8988T (cell line): ENCODE measurements around the gene SEL1L3.

ENCODE experiments used
- DNase-seq: peaks from one replicate; pipeline ENCODE4 v3.0.0; 2011

Gene SEL1L3

DNA sequence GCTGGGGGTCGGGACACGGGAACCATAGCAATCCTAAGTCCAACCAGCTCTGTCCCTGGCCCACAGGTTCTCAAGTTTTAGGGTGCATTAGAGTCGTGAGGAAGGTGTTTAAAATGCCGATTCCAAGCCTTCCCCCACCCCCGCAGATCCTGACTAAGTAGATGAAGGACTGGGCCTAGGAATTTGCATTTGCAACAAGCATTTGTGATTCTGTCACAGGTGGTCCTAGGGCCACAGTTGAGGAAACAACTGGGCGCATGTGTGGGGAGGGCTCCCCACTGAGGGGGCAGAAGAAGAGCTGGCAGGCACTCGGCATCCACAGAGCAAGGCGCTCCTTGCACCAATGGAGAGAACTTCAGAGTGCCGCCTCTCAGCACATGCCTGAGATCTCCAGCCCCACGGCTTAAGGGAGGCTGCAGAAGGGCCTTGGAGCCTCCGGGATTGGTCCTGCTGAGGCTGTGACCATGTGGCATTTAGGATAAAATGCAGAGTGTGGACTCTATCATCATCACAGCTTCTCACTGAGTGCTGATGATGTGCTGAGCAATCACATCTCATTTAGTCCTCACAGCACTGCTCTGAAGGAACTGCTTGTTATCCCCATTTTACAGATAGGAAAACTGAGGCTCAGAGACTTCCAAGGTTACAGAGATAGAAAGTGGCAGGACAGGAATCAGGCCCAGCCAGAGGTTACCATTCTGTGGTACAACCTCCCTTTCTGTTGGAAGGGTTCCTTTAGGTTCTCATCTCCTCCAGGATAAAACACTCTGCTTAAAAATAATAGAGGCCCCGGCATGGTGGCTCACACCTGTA lies 16.7 kb downstream of the SEL1L3 start:
- no peak for DNase-seq

DNA sequence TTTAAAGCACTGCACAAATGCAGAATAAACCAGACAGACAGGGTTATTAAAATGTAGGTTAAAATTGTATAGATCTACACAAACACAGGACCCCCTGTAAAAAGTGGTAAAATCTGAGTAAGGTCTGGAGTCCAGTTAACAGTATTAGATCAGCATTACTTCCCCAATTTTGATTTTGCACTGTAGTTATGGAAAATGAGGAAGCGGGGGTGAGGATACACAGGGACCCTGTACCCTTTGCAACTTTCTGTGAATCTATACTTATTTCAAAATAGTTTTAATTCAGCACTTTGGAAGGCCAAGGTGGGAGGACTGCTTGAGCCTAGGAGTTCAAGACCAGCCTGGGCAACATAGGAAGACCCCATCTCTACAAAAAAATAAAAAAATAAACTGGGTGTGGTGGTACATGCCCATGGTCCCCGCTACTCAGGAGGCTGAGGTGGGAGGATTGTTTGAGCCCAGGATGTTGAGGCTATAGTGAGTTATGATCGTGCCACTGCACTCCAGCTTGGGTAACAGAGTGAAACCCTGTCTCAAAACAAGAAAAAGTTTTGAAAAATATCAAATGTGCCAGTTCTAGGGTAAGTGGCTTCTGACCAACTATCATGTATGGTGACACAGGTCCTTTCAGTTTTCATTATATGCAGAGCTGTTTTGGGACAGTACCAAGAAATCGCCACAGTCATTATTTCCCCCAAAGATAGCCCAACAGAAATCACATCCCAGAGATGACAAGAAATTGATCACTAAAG lies 17.7 kb downstream of the SEL1L3 start:
- DNase-seq, result no peak

DNA sequence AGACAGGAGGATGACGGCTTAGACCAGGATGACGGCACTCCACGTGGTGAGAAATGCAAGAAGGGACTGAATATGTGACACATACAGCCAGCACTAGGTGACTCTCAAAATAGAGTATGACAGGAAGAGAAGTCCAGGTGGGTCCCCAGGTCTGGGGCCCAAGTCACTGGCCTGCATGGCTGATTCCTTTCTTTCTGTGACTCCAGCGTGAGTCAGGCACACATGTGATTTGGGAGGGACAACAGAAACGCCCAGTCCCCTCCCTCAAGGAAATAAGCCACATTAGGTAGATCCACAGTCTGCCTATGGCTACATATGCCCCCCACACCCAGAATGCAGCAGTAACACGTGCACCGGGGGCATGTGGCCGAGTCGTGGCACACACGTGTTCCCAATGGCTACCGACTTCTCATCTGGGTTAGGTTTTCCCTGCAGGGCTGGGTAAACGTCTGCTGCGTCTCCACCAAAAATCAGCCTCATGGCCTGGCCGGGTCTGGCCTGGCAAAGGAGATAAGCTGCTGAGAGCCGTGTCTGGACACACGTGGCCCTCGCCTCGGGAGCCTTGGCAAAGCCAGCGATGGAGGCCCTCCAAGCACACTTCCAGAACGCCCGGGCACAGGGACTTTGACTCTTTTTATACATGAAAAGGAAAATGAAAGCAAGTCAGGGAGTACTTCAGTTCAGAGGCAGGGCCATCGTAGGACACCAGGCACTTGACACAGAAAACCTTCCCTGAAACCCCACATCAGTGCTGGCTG lies 19.3 kb downstream of the SEL1L3 start:
- DNase-seq, result no peak

DNA sequence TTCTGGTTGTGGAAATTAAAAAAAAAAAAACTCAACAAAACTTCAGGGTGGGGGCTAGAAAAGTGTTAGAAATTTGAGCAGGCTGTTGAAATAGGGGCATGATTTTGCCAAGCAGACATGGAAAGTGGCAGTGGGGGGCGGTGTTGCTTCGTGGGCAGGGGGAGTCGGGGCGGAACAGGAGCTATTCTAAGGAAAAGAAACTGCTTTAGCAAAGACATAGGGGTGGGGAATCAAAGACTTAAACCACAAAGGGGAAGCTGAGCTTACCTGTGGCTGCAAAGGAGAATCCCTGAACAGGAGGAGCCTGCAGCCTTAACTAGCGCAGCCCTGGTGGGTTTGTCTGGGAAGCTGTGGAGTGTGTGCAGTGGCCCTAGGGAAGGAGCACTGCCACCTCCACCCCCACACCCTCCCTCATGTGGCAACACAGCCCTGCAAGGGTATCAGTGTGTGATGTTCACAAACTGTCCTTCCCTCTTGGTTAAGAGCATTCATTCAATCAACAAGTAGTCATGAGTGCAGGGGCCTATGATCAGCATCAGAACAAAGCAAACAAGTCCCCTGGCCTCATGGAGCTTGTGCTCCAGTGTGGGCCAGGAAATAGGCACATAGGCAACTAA lies 20.5 kb downstream of the SEL1L3 start:
- no peak for DNase-seq

DNA sequence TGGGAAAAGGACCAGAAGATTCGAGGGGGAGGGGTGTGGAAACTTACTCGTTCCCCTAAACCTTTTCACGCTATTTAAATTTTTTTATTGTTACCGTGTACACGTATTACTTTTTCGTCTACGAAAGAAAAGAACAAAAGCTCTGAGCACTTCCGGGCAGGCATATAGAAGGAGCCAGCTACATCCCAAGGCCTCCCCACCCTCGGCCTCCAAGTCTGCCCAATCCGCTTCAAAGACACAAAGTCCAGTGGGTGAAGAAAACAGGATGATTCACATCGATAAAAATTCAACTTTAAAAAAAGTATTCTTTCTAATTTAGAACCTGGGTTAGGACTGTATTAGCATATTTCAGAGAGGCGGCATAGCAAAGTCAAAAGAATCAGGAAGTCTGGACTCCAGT lies 23.1 kb downstream of the SEL1L3 start:
- no peak for DNase-seq

DNA sequence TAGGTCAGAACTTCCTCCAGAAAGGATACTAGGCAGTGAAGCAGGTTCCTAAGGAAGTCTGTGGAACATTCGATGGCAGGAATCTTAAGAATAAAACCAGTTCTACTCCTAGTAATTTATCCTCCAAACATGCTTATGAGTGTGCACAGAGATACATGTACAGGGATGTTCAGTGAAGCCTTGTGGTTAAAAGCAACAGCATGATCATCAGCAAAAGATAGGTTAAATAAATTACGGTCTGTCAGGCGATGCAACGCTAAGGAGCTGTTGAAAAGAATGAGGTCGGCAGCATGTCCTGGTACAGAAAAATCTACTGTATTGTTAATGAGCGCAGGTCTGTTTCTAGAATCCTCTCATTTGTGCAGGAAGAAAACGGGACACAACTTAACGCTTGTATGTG lies 23.6 kb downstream of the SEL1L3 start:
- DNase-seq, result no peak

DNA sequence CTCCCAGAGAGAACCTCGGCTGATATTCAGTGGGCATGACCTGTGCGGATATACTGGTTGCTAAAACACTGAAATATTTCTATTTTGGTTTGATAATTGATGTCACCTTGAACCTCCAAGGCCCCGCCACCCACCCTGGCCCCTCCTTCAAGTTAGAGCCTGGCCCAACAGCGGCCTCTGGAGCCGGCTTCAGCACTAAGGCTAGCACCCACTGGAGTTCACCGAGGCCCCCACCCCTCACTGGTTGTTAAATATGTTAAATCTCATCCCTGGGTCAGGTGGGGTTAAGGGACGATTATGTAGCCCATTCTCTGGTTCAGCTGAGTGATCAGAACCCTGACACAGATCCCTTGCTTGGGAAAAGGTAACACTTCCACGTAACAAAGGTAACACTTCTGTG lies 24.3 kb downstream of the SEL1L3 start:
- no peak for DNase-seq

DNA sequence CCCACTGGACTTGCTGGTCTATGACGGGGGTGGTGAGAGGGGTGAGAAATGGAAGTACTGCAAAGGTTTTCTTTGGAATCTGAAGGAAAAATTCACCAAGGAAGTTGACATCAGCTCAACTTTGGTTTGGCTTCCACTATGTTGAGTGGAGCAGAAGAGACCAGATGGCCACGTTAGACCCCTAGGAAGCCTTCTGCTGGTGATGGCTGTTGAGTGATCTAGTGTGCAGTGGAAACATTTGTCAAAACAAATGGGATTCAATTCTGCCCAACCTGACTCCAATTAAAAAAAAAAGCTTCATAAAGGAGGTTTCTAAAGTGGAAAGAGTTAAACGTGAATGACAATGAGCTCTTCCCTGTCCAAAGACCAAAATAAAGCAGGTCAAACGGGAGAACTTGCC lies 25.7 kb downstream of the SEL1L3 start:
- DNase-seq, result no peak

DNA sequence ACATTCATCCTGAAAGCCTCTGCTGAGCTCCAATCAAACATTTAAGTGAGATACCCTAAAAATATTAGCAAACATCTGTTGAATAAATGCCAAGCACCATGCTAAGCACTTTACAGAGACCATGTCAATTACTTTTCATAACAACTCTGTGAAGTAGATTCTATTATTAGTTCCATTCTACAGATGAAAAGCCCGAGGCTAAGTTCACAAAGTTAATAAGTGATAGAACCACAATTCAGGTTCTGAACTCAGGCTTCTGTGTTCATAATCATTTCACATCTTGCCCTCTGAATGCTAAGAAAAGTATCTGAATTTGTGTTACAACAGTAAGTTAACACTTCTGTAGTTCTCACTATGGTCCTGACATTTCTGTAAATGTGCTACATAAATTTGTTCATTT lies 27.4 kb downstream of the SEL1L3 start:
- no peak for DNase-seq

DNA sequence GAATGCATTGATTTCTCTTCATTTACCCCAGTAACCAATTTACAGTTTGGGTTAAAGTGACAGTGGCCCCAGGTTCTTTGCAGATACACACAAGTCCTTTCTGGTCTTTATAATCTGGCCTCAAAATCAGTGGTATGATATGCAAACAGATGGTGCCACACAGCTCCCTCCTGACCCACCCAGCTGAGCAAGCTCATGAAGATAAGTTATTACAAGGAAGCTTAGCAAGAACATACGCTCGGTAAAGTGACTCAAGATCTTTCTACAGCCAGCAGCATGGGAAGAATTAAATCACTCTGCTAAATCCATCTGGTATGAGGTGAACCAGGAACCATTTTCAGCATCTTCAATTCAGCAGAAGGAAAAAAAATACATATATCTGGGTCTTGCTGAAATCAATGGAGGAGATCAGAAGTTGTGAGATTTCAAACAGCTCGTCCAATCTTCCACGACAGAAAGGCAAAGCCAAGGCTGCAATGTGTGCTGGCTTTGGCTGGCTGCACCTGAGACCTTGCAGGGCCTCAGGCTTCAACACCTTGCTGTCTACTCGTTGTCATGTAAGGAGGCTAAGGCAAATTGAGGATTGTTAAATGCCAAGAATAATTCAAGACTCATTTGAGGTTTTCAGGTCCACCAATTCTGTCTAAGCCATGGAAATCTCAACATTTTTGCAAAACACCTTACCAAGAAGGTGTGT lies 28.2 kb downstream of the SEL1L3 start:
- DNase-seq, result no peak

DNA sequence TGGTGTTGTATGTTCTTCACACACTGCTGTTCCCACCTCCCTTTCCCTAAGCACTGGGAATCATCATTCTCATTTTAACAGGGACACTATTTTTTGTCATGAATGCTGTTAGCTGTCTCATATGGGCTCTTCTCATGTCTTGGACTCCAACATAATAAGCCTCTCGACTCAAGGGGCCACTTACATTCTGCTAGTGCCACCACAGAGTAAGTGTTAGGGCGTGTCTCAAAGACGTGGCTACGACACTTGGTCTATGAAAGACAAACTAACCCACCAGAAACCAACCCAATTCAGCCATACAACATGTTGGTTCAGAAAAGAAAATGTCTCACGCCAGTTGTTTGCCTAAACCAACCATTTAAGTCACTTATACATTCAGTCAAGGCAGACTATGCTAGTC lies 32.2 kb downstream of the SEL1L3 start:
- no peak for DNase-seq

DNA sequence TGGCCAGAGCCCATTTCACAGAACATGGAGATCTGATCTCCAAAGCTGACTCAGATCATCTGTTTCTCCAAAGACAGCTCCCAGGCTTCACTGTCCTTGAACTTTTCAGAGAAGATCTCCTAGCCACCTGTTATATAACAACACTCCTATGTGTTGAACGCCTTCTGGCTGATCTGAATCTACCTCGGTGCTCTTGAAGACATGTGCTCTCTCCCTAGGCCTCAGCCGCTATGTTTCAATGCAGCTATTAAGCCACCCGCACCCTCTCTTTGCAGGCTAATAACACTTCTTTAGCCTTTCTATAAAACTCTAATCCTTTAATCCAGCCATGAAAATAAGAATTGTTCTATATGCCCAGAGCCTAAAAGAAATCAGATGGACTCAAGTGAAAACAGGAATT lies 34.9 kb downstream of the SEL1L3 start:
- no peak for DNase-seq

DNA sequence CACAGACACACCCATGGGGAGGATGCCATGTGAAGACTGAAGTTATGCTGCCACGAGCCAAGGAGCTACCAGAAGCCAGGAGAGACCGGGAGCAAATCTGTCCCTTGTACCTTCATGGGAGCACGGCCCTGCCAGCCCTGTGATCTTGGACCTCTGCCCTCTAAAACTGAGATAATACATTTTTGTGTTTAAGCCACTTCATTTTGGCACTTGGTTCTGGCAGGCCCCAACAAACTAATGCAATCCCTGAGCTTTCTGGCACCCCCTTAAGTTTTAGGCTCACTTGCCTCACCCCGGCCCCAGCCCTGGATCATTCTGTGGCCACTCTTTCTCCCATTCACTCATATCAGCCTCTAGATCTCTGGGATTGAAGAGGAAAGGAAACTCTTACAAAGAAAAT lies 35.4 kb downstream of the SEL1L3 start:
- no peak for DNase-seq

DNA sequence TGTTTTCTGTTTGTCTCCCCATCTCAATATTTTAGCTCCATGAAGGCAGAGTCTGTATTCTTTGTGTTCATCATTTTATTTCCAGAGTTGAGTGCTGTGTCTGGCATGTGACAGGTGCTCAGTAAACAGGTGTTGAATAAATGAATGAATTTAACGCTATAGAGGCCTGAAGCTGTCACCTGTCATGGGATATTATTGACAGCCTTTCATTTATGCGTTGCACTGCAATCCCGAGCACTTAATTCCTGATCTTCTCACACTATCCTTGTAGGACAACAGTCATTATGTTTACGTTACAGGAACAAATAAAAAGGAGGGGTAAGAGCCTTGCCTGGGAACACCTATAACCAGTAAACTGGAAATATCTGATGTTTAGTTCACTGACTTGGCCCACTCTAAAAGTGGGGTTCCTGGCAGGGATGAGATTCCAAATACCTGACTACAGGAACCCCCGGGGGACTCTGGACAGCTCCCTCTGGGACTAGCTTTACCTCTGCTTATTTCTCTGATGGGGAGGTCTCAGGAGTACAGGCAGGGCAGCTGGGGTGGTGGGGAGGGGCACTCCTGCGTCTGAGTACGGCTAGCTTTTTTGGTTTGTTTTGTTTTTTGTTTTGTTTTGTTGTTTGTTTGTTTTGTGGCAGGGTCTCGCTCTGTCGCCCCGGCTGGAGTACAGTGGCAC lies 36.6 kb downstream of the SEL1L3 start:
- DNase-seq, result no peak

DNA sequence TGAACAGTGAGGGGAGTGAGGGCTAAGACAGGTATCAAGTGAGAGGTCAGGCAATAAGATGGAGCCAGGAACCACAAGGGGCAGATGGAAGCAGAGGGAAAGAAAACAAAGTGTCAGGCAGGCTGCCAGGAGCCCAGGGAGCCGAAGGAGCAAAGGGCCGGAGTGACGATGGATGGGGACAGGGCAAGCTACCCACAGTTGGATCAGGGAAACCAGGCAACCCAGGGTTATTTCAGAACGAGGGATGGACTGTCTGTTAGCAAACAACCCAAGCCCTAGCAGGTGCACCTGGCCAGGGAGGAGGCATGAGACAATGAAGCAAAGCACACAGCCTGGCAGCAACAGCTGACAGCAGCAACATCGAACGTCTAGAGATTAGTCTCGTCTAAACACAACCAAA lies 39.2 kb downstream of the SEL1L3 start:
- DNase-seq, result no peak

DNA sequence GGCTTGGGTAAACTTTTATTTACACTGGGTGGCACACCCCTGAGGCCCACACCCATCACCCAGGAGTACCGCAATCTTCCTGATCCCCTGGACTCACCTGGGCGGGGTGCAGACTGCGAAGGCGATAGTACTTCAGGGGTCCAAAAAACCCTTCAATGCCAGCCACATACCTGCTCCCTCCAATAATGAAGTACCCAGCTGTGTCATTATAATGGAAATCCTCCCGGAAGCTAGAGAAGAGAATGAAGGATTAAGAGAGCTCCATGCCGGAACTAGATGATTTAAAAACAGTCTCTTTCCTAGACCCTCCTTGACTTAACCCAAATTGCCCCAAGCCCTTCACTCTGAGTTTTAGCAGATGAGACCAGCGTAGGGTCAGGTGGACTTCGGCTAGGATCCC lies 40.9 kb downstream of the SEL1L3 start:
- DNase-seq, result no peak

DNA sequence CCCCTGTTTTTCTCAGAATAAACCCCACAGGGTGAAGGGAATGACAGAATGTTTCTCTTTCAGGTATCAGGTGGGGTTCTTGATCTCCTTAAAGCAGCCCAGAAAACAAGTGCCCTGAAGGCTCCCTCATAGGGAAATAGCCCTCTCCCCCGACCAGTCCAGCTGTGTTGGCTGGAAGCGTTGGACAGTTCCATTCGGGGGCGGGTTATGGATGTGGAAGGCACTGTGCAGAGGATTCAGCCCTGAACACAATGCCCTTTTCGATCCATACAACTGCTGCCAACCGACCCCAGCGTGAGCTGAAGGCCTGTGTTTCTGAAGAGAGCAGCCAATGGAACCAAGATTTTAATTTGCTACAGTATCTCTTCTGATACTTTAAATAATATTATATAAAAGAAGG lies 41.5 kb downstream of the SEL1L3 start:
- no peak for DNase-seq

DNA sequence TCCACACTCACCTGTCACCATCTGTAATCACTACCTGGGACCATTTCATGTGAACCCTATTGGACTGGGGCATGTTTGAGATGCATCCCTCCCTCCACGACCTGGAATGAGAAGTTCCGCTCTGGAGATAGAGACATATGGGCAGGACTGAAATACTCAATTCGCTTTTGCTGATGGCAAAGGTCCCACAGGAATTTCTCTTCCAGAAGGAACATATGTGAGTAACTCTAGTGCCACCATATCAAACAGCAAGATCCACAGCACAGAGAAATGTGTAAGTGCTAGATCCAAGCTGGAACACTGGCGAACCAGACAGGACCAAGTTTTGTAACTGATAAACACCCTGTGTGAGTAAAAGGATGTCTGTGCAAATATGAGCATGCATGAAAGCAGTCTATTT lies 43.9 kb downstream of the SEL1L3 start:
- DNase-seq, result no peak

DNA sequence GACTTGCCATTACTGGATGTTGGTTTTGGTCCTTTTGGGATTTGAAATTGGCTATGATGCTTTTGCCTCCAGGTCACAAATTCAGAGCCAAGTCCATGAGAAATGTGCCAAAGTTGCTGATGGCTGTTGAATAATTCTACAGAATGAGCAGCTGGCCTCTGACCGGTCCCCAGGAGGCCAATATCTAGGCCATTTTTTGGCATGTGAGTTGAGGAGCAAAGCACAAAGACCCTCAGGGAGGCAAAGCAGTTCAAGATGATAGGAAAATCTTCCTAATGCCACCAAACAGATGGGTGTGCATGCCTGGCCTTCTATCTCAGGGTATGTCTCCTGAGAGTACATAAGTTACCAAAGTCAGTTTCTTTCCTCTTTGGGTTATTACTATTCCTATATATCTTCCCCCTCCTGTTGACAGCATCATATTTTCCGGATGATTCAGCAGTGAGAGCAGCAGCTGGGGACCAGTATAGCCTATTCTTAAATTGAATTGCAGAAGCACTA lies 44.4 kb downstream of the SEL1L3 start:
- DNase-seq, result no peak

DNA sequence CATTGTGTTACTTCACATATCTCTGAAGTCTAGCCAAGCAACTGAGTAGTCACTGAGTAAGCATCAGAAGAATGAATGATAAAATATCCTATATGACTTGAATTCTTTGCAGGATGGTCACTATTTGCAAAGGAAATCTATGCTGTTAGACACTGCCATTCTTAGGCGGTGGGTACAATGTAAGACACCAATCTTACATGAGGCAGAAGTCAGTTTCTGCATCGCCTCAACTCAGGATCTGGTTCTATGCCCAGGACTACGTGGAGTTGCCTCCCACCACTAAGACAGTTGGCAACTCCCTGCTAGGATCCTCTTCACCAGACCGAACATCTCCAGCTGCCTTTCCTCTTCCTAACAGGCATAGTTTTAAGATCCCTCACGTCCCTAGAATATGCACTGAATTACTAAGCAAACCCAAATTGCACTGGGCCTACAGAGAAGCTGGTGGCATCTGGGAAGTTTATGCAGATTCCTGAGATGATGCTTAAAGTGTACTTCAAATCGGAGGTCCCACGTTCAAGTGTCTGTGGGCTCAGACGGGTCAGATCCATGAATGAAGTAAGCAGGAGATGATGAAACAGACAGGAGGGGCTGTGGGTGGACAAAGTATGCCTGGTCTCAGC lies 45.6 kb downstream of the SEL1L3 start:
- no peak for DNase-seq

DNA sequence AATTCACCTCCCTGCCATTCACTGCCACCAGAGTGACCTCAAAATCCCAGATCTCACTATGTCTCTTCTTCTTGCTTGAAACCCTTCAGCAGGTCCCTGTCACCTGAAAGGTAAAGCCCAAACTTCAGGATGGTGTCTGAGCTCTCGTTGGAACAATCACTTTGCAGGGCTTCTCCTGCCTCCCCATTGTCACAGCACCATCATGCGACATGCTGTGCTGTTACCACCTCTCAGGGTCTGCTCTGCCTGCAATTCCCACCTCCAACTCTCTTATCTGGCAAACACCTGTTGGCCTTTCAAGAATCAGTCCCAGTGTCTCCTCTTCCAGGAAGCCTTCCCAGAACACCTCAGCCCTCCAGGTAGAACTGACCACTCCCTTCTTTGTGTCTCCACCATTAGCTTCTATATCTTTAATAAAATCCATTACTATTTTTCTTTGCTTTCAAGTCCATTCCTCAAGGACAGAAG lies 46.2 kb downstream of the SEL1L3 start:
- DNase-seq, result no peak
